Astrocyte (in vitro differentiated cells and primary cell): ENCODE results near the gene SPDEF.

Experiments used
- CTCF ChIP-seq: IDR thresholded peaks from 2 replicates; pipeline ENCODE4 v1.5.1; 2011; ENCODE audit warnings: low read depth, mild to moderate bottlenecking, inconsistent platforms, low read length, moderate library complexity; ENCODE audit not compliant: insufficient read depth
- EZH2 ChIP-seq: IDR thresholded peaks from 2 replicates; pipeline ENCODE4 v1.6.1; 2012; ENCODE audit warnings: mild to moderate bottlenecking, low read length, inconsistent platforms; ENCODE audit not compliant: insufficient read depth

- TF ChIP-seq CTCF (no peak), EZH2 (no peak)
Measured at GRCh38 chr6:34570066-34570833, 14.1 kb upstream of the SPDEF start.
